Measurements from ENCODE around the gene ZCCHC7. TPM values are rescaled to one million over a fixed set of nuclear protein-coding genes. Genes with fewer than 3 reads are reported as not detected.
"Not testable (repeated sequence)": the region's sequence is repeated elsewhere in the genome, so short reads cannot be mapped to it uniquely, and the experiment has no call there.

Gene ZCCHC7
- total and polyA plus RNA-seq, 2 experiments from 2014 or later = 15.3 to 19.4 TPM

- Histone ChIP-seq H3K27ac (peak overlapping the region; percentile 92), H3K4me2 (ENCODE audit: unreplicated experiment) (peak overlapping the region; percentile 57), H2AFZ (peak overlapping the region; percentile 89), H3K9me2 (ENCODE audit: insufficient read depth) (no peaks in the 10 kb centered on the region), H3K9me3 (ENCODE audit: low read depth) (no peaks in the 10 kb centered on the region), H3K4me1 (ENCODE audit: insufficient read depth) (peaks cover 12% of the 10 kb centered on the region), H3K4me3 (peak overlapping the region; percentile 96), H3K79me2 (ENCODE audit: insufficient read depth) (peaks cover 38% of the 10 kb centered on the region), H3K36me3 (ENCODE audit: low read depth) (no peaks in the 10 kb centered on the region), H3F3A (ENCODE audit: insufficient read depth) (peaks cover 9% of the 10 kb centered on the region; the same call in 1 of the 2 replicates), H3K27me3 (replicated peaks; ENCODE audit: insufficient read depth) (no peaks in the 10 kb centered on the region), H4K20me1 (ENCODE audit: insufficient read depth) (0 out of 2 replicates have a peak, but pooled peaks cover 5% of the 10 kb centered on the region), H3K9ac (peak overlapping the region; percentile 97)
- 98% methylated on average over 8 to 9 of the region's 9 CpGs for WGBS, 2 experiments (ENCODE audit: low coverage in 1 of 2, low lambda C conversion rate in 2 of 2, missing lambda C conversion rate in 2 of 2)
- DNase-seq = no peak
- in situ Hi-C loops (cut with MboI) = no loop called here
- TF ChIP-seq EZH2 (IDR thresholded peaks at IDR 0.05; ENCODE audit: insufficient read depth, poor library complexity, severe bottlenecking) (no peak), EZH2phosphoT487 (IDR thresholded peaks at IDR 0.05; ENCODE audit: insufficient read depth, low read depth) (no peak)
These were observed 1.0 kb upstream of the ZCCHC7 start for GRCh38 chr9:37119360-37119759.

- peak; percentile 59 for DNase-seq
- H3K27me3 ChIP-seq (replicated peaks; ENCODE audit: insufficient read depth); H4K20me1 ChIP-seq (ENCODE audit: insufficient read depth); in situ Hi-C loops (cut with MboI); H3K9me2 ChIP-seq (ENCODE audit: insufficient read depth); H3K36me3 ChIP-seq (ENCODE audit: low read depth); H3K9me3 ChIP-seq (ENCODE audit: low read depth); H3F3A ChIP-seq (ENCODE audit: insufficient read depth): not testable (repeated sequence)
- Histone ChIP-seq H3K79me2 (ENCODE audit: insufficient read depth) (peaks cover 54% of the 10 kb centered on the region), H3K4me1 (ENCODE audit: insufficient read depth) (peaks cover 12% of the 10 kb centered on the region), H3K27ac (peak overlapping the region; percentile 92), H2AFZ (peak overlapping the region; percentile 89), H3K4me2 (ENCODE audit: unreplicated experiment) (peak overlapping the region; percentile 89), H3K9ac (peak overlapping the region; percentile 97), H3K4me3 (peak overlapping the region; percentile 96)
- 1 to 2% methylated on average over 18 to 23 of the region's 23 CpGs for WGBS, 2 experiments (ENCODE audit: low coverage in 1 of 2, low lambda C conversion rate in 2 of 2, missing lambda C conversion rate in 2 of 2)
These were observed 515 bp downstream of the ZCCHC7 start for GRCh38 chr9:37120843-37121335.

- no peak for TF ChIP-seq EZH2phosphoT487 (IDR thresholded peaks at IDR 0.05; ENCODE audit: insufficient read depth, low read depth)
- no peak for TF ChIP-seq EZH2 (IDR thresholded peaks at IDR 0.05; ENCODE audit: insufficient read depth, poor library complexity, severe bottlenecking)
- Histone ChIP-seq H3K4me2 (ENCODE audit: unreplicated experiment) (peak overlapping the region; percentile 89), H4K20me1 (ENCODE audit: insufficient read depth) (0 out of 2 replicates have a peak, but pooled peaks cover 6% of the 10 kb centered on the region), H3K27me3 (replicated peaks; ENCODE audit: insufficient read depth) (no peaks in the 10 kb centered on the region), H3F3A (ENCODE audit: insufficient read depth) (peaks cover 9% of the 10 kb centered on the region; the same call in 1 of the 2 replicates), H3K36me3 (ENCODE audit: low read depth) (peaks cover 7% of the 10 kb centered on the region; the same call in 1 of the 2 replicates), H2AFZ (peak overlapping the region; percentile 89), H3K27ac (peak overlapping the region; percentile 92), H3K9me3 (ENCODE audit: low read depth) (no peaks in the 10 kb centered on the region), H3K9me2 (ENCODE audit: insufficient read depth) (no peaks in the 10 kb centered on the region), H3K79me2 (ENCODE audit: insufficient read depth) (peaks cover 63% of the 10 kb centered on the region), H3K4me3 (peak overlapping the region; percentile 96), H3K9ac (peak overlapping the region; percentile 97), H3K4me1 (ENCODE audit: insufficient read depth) (peaks cover 12% of the 10 kb centered on the region)
- in situ Hi-C loops (cut with MboI) = no loop called here
- 1 to 2% methylated on average over 4 of the region's 4 CpGs for WGBS, 2 experiments (ENCODE audit: low coverage in 1 of 2, low lambda C conversion rate in 2 of 2, missing lambda C conversion rate in 2 of 2)
- DNase-seq = peak; percentile 56
These were observed 1.5 kb downstream of the ZCCHC7 start for GRCh38 chr9:37121881-37122280.

- H3K27ac ChIP-seq = no peak overlapping the region
- no peaks in the 10 kb centered on the region for H3K9me3 ChIP-seq (ENCODE audit: low read depth)
- DNase-seq = no peak
- H2AFZ ChIP-seq = no peak overlapping the region
- H3K9me2 ChIP-seq (ENCODE audit: insufficient read depth) = no peaks in the 10 kb centered on the region
- H3K4me2 ChIP-seq (ENCODE audit: unreplicated experiment) = no peak overlapping the region
- no peak overlapping the region for H3K9ac ChIP-seq
- in situ Hi-C loops (cut with MboI) = no loop called here
- no peak overlapping the region for H3K4me3 ChIP-seq
- WGBS, 2 experiments (ENCODE audit: low coverage in 1 of 2, low lambda C conversion rate in 2 of 2, missing lambda C conversion rate in 2 of 2) = 90% methylated on average over 6 of the region's 6 CpGs
- no peaks in the 10 kb centered on the region for H3K27me3 ChIP-seq (replicated peaks; ENCODE audit: insufficient read depth)
- peaks cover 12% of the 10 kb centered on the region for H3K4me1 ChIP-seq (ENCODE audit: insufficient read depth)
- H3K36me3 ChIP-seq (ENCODE audit: low read depth) = peaks cover 25% of the 10 kb centered on the region
- TF ChIP-seq EZH2 (IDR thresholded peaks at IDR 0.05; ENCODE audit: insufficient read depth, poor library complexity, severe bottlenecking) (no peak), EZH2phosphoT487 (IDR thresholded peaks at IDR 0.05; ENCODE audit: insufficient read depth, low read depth) (no peak)
- H4K20me1 ChIP-seq (ENCODE audit: insufficient read depth) = 0 out of 2 replicates have a peak, but pooled peaks cover 6% of the 10 kb centered on the region
- peaks cover 100% of the 10 kb centered on the region for H3K79me2 ChIP-seq (ENCODE audit: insufficient read depth)
- H3F3A ChIP-seq (ENCODE audit: insufficient read depth) = peaks cover 7% of the 10 kb centered on the region; the same call in 1 of the 2 replicates
These were observed 5.9 kb downstream of the ZCCHC7 start for GRCh38 chr9:37126214-37126788.

All from GM23248 (cell line).